OCI-LY1 (cell line): Measurements from ENCODE around the gene TIGD1.

Experiments used
- H2AFZ ChIP-seq: fragments of 200-600 bp; sonication (generic), shearing (Covaris generic); 2 replicates; pipeline ENCODE4 v1.6.0; 2014; ENCODE audit warnings: antibody characterized with exemption, mild to moderate bottlenecking, low read length
- H3F3A ChIP-seq: fragments of 200-600 bp; sonication (generic), shearing (Covaris generic); 2 replicates; pipeline ENCODE4 v1.6.0; 2014; ENCODE audit warnings: mild to moderate bottlenecking, antibody characterized with exemption, low read length, moderate library complexity; ENCODE audit not compliant: insufficient read depth
- H3K27ac ChIP-seq: fragments of 200-600 bp; sonication (generic); 2 replicates; pipeline ENCODE4 v1.5.1; 2014; ENCODE audit warnings: low read length, mixed run types, mild to moderate bottlenecking, low read depth; ENCODE audit not compliant: poor library complexity, severe bottlenecking
- H3K27me3 ChIP-seq: fragments of 200-600 bp; sonication (generic); 2 replicates; pipeline ENCODE4 v1.6.0; 2014; ENCODE audit warnings: antibody characterized with exemption, mild to moderate bottlenecking, low read length, moderate library complexity; ENCODE audit not compliant: insufficient read depth
- H3K36me3 ChIP-seq: fragments of 200-600 bp; sonication (generic); 2 replicates; pipeline ENCODE4 v1.6.1; 2014; ENCODE audit warnings: mild to moderate bottlenecking, antibody characterized with exemption, low read length, moderate library complexity, mixed read lengths; ENCODE audit not compliant: insufficient read depth
- H3K4me1 ChIP-seq: fragments of 200-600 bp; sonication (generic); 2 replicates; pipeline ENCODE4 v1.5.1; 2014; ENCODE audit warnings: mild to moderate bottlenecking, low read length, moderate library complexity; ENCODE audit not compliant: insufficient read depth, severe bottlenecking
- H3K4me2 ChIP-seq: fragments of 200-600 bp; sonication (generic), shearing (Covaris generic); 2 replicates; pipeline ENCODE4 v1.6.1; 2014; ENCODE audit warnings: low read length
- H3K4me3 ChIP-seq: fragments of 200-600 bp; sonication (generic); 2 replicates; pipeline ENCODE4 v1.5.1; 2014; ENCODE audit warnings: low read length, low read depth, mild to moderate bottlenecking, mixed read lengths; ENCODE audit not compliant: poor library complexity, severe bottlenecking
- H3K79me2 ChIP-seq: fragments of 200-600 bp; shearing (Covaris generic); 2 replicates; pipeline ENCODE4 v1.6.1; 2016; ENCODE audit warnings: mixed run types, low read length, mixed read lengths; ENCODE audit not compliant: insufficient read depth
- H3K9ac ChIP-seq: fragments of 200-600 bp; sonication (generic), shearing (Covaris generic); 2 replicates; pipeline ENCODE4 v1.6.1; 2014; ENCODE audit warnings: mild to moderate bottlenecking, low read length, mixed read lengths
- H3K9me2 ChIP-seq: fragments of 200-600 bp; sonication (generic), shearing (Covaris generic); 2 replicates; pipeline ENCODE4 v1.6.1; 2014; ENCODE audit warnings: low read depth, mild to moderate bottlenecking, low read length, mixed read lengths
- H3K9me3 ChIP-seq: fragments of 200-600 bp; shearing (Covaris generic); 2 replicates; pipeline ENCODE4 v1.6.1; 2014; ENCODE audit warnings: low read length, mixed read lengths
- H4K20me1 ChIP-seq: fragments of 200-600 bp; sonication (generic), shearing (Covaris generic); 2 replicates; pipeline ENCODE4 v1.6.0; 2016; ENCODE audit warnings: mild to moderate bottlenecking, low read length; ENCODE audit not compliant: insufficient read depth
- EZH2 ChIP-seq: fragments of 200-600 bp; sonication (generic), shearing (Covaris generic); IDR thresholded peaks from 2 replicates; pipeline ENCODE4 v1.8.0; 2017; ENCODE audit warnings: borderline replicate concordance, mixed run types, mild to moderate bottlenecking, antibody characterized with exemption, low read length, moderate library complexity, mixed read lengths
- TF ChIP-seq, protein P1 (sequence below): fragments of 200-600 bp; sonication (generic), shearing (Covaris generic); IDR thresholded peaks from 2 replicates; pipeline ENCODE4 v1.5.1; 2017; ENCODE audit warnings: mild to moderate bottlenecking, antibody characterized with exemption, low read length, moderate library complexity, mixed read lengths

Gene TIGD1

DNA sequence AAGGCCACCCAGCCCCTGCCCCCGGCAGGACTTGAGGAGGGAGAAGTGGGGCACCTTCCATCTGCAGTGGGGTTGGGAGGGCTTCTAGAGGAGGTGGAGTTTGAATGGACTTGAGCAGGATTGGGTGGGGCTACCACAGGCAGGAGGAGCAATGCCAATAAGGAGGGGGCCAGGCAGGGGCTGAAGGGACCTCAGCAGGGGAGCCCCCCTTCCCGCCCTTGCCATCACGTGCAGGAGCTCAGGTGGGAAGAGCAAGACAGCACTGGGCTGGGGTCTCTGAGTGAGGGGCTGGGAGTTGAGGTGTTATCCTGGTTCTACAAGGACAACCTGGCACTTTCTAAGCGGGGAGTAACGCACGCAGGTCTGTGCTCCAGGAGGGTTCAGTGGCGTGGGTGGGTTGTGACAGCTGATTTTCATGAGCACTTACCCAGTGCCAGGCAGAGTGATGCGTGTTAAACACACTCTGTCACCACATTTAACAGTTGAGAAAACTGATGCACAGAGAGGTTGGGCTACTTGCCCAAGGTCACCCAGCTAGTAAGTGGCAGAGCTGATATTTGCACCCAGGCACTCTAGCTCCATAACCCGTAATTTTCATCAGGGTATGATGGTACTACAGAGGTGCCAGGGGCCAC lies 19.6 kb downstream of the TIGD1 start:
- no peak overlapping the region for H3K4me3 ChIP-seq

DNA sequence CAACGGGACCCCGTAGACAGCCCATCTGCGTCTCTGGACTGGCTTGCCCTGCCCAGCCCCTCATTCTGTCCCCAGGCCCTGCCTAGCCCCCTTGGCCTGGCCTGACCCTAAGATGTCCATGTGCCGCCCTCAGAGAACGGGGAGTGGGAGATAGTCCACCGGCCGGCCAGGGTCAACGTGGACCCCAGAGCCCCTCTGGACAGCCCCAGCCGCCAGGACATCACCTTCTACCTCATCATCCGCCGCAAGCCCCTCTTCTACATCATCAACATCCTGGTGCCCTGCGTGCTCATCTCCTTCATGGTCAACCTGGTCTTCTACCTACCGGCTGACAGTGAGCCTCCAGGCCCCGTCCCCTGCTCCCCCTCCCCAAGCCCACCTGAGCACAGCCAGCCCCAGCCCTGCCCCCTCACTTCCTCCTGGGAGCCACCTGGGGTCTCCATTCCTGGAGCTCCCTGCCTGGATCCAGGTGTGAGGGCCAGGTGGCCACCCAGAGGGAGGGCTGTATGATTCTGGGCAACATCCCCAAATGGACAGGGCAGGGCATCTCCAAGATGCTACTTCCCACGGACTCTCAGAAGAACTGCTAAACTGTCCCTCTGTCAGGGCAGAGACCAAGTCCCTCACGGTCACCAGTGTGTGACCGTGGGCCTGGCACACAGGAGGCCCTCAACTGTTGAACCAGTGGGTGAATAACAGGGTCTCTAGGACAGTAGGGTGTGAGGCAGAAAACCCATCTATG lies 20.4 kb downstream of the TIGD1 start:
- TF ChIP-seq, protein P1, sequence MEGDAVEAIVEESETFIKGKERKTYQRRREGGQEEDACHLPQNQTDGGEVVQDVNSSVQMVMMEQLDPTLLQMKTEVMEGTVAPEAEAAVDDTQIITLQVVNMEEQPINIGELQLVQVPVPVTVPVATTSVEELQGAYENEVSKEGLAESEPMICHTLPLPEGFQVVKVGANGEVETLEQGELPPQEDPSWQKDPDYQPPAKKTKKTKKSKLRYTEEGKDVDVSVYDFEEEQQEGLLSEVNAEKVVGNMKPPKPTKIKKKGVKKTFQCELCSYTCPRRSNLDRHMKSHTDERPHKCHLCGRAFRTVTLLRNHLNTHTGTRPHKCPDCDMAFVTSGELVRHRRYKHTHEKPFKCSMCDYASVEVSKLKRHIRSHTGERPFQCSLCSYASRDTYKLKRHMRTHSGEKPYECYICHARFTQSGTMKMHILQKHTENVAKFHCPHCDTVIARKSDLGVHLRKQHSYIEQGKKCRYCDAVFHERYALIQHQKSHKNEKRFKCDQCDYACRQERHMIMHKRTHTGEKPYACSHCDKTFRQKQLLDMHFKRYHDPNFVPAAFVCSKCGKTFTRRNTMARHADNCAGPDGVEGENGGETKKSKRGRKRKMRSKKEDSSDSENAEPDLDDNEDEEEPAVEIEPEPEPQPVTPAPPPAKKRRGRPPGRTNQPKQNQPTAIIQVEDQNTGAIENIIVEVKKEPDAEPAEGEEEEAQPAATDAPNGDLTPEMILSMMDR: no peak
- TF ChIP-seq EZH2: no peak
- Histone ChIP-seq H3K4me1 (peaks cover 8% of the 10 kb centered on the region), H3K4me2 (no peak overlapping the region), H3K9ac (no peak overlapping the region), H4K20me1 (no peaks in the 10 kb centered on the region), H3K9me3 (no peaks in the 10 kb centered on the region), H3F3A (no peaks in the 10 kb centered on the region), H3K36me3 (no peaks in the 10 kb centered on the region), H3K4me3 (no peak overlapping the region), H3K9me2 (no peaks in the 10 kb centered on the region), H3K79me2 (no peaks in the 10 kb centered on the region), H3K27me3 (peaks cover 11% of the 10 kb centered on the region; the same call in 1 of the 2 replicates), H3K27ac (no peak overlapping the region), H2AFZ (no peak overlapping the region)

More for the DNA sequence above, 19.6 kb downstream of the TIGD1 start:
- Histone ChIP-seq H3K9ac (no peak overlapping the region), H3K9me3 (no peaks in the 10 kb centered on the region), H3K4me1 (peaks cover 8% of the 10 kb centered on the region), H3K27me3 (peaks cover 11% of the 10 kb centered on the region; the same call in 1 of the 2 replicates), H4K20me1 (no peaks in the 10 kb centered on the region), H3K36me3 (no peaks in the 10 kb centered on the region), H3K4me2 (no peak overlapping the region), H3K79me2 (no peaks in the 10 kb centered on the region), H3F3A (no peaks in the 10 kb centered on the region), H3K27ac (no peak overlapping the region), H3K9me2 (no peaks in the 10 kb centered on the region), H2AFZ (no peak overlapping the region)
- no peak for TF ChIP-seq EZH2
- TF ChIP-seq, protein P1: no peak

DNA sequence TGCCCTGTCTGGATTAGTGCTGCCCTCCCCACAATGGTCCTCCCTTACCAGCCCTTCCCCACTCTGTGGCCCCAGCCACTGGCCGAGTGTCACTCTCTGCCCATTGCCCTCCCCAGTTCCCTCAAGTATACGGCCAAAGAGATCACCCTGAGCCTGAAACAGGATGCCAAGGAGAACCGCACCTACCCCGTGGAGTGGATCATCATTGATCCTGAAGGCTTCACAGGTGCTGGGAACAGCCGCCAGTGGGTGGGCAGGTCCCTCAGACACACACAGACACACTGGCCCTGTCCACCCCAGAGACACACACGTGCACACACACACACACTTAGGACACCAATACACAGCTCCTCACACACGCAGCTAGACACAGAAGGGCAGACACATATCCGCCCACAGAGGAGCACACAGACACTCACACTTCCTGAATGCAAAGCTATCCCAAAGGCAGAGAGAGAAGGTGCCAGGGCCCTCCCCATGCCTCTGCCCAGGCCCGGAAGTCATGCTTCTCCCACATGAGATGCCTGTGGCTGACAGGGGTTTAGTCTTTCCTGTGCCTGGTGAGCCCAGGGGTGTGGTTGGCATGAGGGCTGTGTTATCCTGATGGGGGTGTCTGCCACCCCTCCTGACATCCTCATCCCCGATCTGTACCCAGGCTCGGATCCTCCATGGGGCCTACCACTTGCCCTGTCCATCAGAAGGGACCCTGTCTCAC lies 21.5 kb downstream of the TIGD1 start:
- no peak overlapping the region for H2AFZ ChIP-seq
- TF ChIP-seq EZH2: no peak
- H3K4me1 ChIP-seq: peaks cover 8% of the 10 kb centered on the region
- no peaks in the 10 kb centered on the region for H4K20me1 ChIP-seq
- H3K4me3 ChIP-seq: no peak overlapping the region
- H3K79me2 ChIP-seq: no peaks in the 10 kb centered on the region
- H3K4me2 ChIP-seq: no peak overlapping the region
- H3K27ac ChIP-seq: no peak overlapping the region
- no peaks in the 10 kb centered on the region for H3K36me3 ChIP-seq
- H3F3A ChIP-seq: no peaks in the 10 kb centered on the region
- no peak overlapping the region for H3K9ac ChIP-seq
- H3K9me3 ChIP-seq: no peaks in the 10 kb centered on the region
- H3K9me2 ChIP-seq: no peaks in the 10 kb centered on the region
- peaks cover 11% of the 10 kb centered on the region; the same call in 1 of the 2 replicates for H3K27me3 ChIP-seq
